HL-60/S4 (cell line): ENCODE data around the gene ZNF77.
"Not testable (repeated sequence)": the region's sequence is repeated elsewhere in the genome, so short reads cannot be mapped to it uniquely, and the experiment has no call there.

Experiments used
- in situ Hi-C: fragments of 300-500 bp; cut with MboI; formaldehyde crosslinking; loops from 2 replicates; pipeline ENCODE4 v1.14.3; 2022; ENCODE audit warnings: low sequenced_read_pairs

Gene ZNF77

DNA sequence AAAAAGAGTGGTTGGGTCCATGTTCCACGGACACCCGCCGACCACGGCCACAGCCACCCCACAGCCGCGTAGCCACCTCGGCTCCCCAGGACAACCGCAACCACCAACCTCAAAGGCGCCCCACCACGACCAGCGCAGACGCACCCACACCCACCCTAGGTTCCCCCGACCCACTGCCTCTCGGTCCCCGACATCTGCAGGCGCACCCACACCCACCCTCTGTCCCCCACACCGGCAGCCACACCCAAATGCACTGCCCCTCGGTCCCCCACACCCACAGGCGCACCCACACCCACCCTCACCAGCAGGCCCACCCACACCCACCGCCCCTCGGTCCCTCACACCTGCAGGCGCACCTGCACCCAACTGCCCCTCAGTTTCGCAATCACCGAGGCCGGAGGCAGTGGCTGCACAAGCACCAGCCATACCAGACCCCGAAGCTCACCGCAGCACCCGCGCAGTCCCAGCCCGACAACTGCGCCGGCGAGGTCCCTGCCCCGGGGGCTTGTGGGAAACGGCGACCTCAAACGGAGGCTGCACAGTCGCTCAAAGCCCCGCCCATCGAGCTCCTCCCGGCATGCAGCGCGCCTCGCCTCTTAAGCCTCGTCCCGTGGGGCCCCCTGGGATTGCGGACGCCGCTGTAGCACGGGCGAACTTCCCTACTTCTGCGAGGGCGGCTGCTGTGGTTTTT is 18.3 kb downstream of the ZNF77 start:
- in situ Hi-C loops: no loop called here

GRCh38 chr19:2923510-2923909 is 21.3 kb downstream of the ZNF77 start:
- in situ Hi-C loops: no loop called here

GRCh38 chr19:2922987-2923386 is 21.8 kb downstream of the ZNF77 start:
- in situ Hi-C loops: no loop called here

GRCh38 chr19:2917275-2918184 is 27.2 kb downstream of the ZNF77 start:
- in situ Hi-C loops: no loop called here

DNA sequence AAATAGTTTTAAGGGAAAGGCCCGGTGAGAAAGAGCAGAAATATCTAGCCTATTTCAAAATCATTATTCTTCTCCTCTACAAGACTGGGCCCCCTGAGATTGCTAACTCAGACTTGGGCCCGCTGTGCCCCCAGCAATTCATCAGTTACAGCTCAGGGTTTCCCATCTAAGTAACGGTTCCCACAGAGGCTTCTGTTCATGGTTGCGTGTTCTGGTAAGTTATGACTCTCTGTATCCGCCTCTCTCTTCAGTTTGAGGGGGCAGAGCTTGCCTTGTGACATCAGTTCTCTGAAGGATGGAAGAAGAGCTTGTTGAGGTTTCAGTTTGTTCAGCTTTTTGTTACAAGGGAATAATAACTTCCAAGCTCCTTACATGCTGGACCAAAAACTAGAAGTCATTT is 32.5 kb downstream of the ZNF77 start:
- in situ Hi-C loops: no loop called here

DNA sequence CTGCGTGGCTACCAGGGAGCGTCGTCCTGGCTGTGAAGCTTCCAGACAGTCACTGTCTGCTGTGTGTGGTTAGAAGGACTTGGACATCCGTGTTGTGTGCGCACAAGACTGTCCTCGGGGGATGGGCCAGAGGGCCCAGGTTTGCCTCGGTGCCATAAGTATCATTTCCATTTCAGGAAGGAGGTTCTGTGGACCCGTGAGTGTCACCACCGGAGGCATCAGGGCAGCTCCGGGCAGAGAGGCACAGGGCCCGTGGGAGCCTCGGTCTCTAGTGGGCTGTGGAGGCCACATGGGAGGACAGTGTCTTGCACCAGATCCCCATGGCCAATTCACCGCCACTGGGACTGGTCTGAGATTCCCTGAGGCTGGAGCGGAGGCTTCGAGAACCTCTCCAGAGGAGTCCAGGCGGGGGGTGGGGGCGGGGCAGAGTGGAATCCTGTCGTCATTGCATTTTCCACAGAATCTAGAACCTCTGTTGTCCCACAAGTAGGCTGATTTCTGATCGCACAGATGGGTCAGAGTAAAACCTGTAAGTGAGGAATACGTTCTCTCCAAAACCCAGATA is 38.1 kb downstream of the ZNF77 start:
- in situ Hi-C loops: no loop called here

GRCh38 chr19:2905918-2906519 is 38.8 kb downstream of the ZNF77 start:
- in situ Hi-C loops: no loop called here

- in situ Hi-C loops: not testable (repeated sequence)
Measured at GRCh38 chr19:2903326-2903725, 41.4 kb downstream of the ZNF77 start.

DNA sequence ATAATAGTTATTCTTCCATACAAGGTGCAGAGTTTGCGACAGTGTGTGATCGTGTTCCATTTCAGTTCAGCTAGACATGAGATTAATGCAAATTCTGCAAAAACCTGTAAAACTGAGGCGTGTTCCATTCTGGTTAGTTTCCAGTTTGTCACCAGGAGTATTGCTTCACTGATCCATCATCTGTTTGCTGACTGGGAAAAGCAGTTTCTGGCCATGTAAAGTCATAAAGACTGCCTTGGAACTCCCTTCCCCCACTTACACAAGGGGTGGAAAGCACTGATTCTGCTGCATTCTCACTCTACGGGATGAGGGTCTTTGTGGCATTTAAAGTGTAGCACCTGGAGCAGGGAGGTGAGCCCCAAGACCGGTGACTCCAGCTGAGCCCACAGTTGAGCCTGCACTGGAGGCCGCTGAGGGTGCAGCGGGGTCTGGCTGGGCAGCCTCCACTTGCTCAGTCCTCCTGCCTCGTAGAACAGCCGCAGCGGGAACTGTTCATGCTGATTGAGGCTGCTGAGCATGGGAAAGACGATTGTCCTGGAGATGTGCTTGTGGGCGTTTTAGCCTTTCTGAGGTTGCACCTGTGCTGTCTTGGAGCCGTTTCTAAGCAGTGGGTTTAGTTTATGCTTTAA is 42.1 kb downstream of the ZNF77 start:
- in situ Hi-C loops: no loop called here

- in situ Hi-C loops: no loop called here
Measured at GRCh38 chr19:2900296-2901252, 44.2 kb downstream of the ZNF77 start, which contains the start of gene ZNF57. TSS of gene ZNF57 (plus strand) at chr19:2900928. CDS start at chr19:2901046, 118 bp downstream.

- in situ Hi-C loops: no loop called here
Measured at GRCh38 chr19:2896694-2897093, 48.1 kb downstream of the ZNF77 start.

DNA sequence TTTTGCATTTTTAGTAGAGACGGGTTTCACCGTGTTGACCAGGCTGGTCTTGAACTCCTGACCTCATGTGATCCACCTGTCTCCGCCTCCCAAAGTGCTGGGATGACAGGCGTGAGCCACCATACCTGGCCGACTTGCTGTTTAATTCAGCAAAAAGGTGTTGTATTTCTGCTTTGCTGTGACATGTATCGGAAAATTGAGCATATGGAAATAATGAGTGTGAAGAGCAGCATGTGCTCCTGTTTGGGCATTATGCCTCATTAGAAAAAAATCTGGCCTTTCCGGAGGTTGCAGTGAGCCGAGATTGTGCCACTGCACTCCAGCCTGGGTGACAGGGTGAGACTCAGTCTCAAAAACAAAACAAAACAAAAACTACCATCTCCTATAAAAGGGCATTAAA is 54.2 kb downstream of the ZNF77 start:
- in situ Hi-C loops: not testable (repeated sequence)

DNA sequence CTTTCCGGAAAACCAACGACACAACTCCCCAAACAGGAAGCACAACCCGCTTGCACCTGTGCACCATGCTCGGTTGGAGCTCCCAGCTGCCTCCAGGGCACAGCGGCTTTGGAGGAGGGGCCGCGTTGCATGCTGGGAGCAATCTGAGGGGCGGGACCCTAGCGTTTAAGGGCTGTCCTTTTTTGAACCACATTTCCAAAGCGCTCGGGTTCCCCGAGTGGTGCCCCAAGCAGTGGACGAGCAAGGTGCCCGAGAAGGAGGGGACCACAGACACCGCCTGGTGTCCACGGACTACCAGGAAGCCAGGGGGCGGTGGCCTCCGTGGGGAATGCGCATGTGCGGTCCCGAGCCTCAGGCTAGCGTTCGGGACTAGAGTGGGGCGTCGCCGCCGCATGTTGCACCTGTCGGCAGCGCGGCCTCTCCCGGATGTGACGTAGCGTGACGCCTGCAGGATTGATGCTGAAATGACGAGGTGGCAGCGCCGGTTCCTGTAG is 56.0 kb downstream of the ZNF77 start:
- in situ Hi-C loops: no loop called here

- in situ Hi-C loops: no loop called here
Measured at GRCh38 chr19:2887391-2887914, 57.3 kb downstream of the ZNF77 start.

- in situ Hi-C loops: no loop called here
Measured at GRCh38 chr19:2885736-2886135, 59.0 kb downstream of the ZNF77 start.

- in situ Hi-C loops: no loop called here
Measured at GRCh38 chr19:2883686-2884439, 60.9 kb downstream of the ZNF77 start.
